Stomach (tissue), 4 donors: ENCODE results near the gene FOSB.

Experiments used
- POLR2AphosphoS5 ChIP-seq, 3 donors: sonication (generic); formaldehyde crosslinking; IDR thresholded peaks; one replicate each; pipeline ENCODE4 v1.6.1; 2016; ENCODE audit warnings: antibody characterized with exemption in 3 of 3
- TF ChIP-seq, protein P1 (sequence below), 7 experiments: fragments of 450-650 bp in 4 of 7; fragments of 200-600 bp in 3 of 7; sonication (generic) in 3 of 7; IDR thresholded peaks; one replicate each; pipeline ENCODE4 v1.5.1; 2016 to 2019; ENCODE audit warnings: antibody characterized with exemption in 7 of 7, control low read depth in 2 of 7, mild to moderate bottlenecking in 1 of 7

DNA sequence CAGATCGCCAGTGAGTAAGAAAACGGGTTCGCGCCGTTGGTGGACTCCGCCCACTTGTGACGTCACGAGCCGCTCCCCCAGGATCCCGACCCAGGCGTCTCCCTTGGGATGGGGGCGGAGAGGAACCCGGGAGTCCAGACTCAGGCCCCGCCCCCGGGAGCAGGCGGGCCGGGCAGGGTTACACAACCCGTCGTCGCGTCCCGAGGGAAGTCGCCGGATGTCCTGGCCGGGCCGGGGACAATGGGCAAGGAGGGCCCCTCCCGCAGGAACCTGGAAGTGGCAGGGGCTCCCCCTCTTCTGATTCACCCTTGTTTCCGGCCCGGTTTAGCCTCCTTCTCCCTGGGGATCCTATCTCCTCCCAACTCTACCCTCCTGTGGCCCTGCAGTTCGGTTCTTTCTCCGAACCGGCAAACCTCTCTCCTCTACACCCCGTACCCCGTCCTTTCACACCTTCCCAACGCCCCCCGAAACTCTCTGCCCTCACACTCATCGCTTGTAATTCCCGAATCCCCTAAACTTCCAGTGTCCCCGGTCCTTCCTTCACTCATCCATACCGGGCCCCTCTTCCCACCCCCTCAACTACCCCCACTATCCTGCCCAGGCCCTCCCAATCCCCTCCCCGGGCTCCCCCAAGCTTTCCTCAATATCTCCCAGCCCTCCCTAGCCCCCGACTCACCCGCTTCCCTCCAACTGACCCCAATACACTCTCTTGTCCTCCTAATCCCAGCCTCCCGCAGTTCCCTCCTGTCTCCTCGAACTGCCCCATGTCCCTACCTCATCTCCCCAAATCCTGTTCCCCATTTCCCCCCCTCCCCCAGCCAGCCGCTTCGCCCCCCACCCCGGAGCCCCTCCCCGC is 24.1 kb upstream of the FOSB start:
- TF ChIP-seq, protein P1, sequence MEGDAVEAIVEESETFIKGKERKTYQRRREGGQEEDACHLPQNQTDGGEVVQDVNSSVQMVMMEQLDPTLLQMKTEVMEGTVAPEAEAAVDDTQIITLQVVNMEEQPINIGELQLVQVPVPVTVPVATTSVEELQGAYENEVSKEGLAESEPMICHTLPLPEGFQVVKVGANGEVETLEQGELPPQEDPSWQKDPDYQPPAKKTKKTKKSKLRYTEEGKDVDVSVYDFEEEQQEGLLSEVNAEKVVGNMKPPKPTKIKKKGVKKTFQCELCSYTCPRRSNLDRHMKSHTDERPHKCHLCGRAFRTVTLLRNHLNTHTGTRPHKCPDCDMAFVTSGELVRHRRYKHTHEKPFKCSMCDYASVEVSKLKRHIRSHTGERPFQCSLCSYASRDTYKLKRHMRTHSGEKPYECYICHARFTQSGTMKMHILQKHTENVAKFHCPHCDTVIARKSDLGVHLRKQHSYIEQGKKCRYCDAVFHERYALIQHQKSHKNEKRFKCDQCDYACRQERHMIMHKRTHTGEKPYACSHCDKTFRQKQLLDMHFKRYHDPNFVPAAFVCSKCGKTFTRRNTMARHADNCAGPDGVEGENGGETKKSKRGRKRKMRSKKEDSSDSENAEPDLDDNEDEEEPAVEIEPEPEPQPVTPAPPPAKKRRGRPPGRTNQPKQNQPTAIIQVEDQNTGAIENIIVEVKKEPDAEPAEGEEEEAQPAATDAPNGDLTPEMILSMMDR (IDR thresholded peaks at IDR 0.05), result no peak
- TF ChIP-seq POLR2AphosphoS5 (IDR thresholded peaks at IDR 0.05), result peak; percentile 85 to 93 (median 87)
